HEK293 (cell line): ENCODE data around the gene LMTK2.
A peak's percentile ranks its signal among the peaks of the same experiment; 100 is the strongest.

ENCODE experiments used
- CTCF ChIA-PET: fragments of 350-600 bp; formaldehyde crosslinking; extraction: SDS; loops from one replicate; lab custom pipeline; 2021; ENCODE audit warnings: antibody characterized with exemption; lab: Yijun Ruan, JAX
- POLR2A ChIA-PET: fragments of 300-600 bp; formaldehyde crosslinking; extraction: SDS; loops from one replicate; lab custom pipeline; 2020; ENCODE audit warnings: antibody characterized with exemption, inconsistent platforms; lab: Yijun Ruan, JAX
- H3K27ac ChIP-seq: fragments of 200-500 bp; sonication (Bioruptor generic); 2 replicates; pipeline ENCODE4 v1.5.1; 2014; ENCODE audit warnings: low read depth, low read length, control low read depth, inconsistent platforms; ENCODE audit errors: extremely low read depth
- H3K36me3 ChIP-seq, 2 experiments: fragments of 200-500 bp in 1 of 2; sonication (Bioruptor generic) in 1 of 2; 1 replicate in 1 of 2; 2 replicates in 1 of 2; pipeline ENCODE4 v1.5.1; 2014 to 2017; ENCODE audit warnings: inconsistent platforms in 2 of 2, low read length in 2 of 2; ENCODE audit not compliant: control insufficient read depth in 2 of 2, insufficient read depth in 1 of 2
- H3K4me1 ChIP-seq: fragments of 200-500 bp; sonication (Bioruptor generic); 2 replicates; pipeline ENCODE4 v1.5.1; 2014; ENCODE audit warnings: mild to moderate bottlenecking, low read length, inconsistent platforms; ENCODE audit not compliant: control insufficient read depth, insufficient read depth
- H3K4me3 ChIP-seq: 2 replicates; pipeline ENCODE4 v1.5.1; 2011; ENCODE audit warnings: low read depth, mild to moderate bottlenecking, control low read depth, low read length, moderate library complexity
- H3K9me3 ChIP-seq: fragments of 200-500 bp; sonication (Bioruptor generic); 2 replicates; pipeline ENCODE4 v1.5.1; 2014; ENCODE audit warnings: low read depth, low read length, inconsistent platforms; ENCODE audit not compliant: control insufficient read depth, insufficient read depth
- EGR2 ChIP-seq: fragments of 450-650 bp; formaldehyde crosslinking; IDR thresholded peaks from 2 replicates; pipeline ENCODE4 v1.5.1; 2016; ENCODE audit warnings: low read depth, missing biosample characterization, missing genetic modification characterization
- GFI1B ChIP-seq: fragments of 450-650 bp; formaldehyde crosslinking; IDR thresholded peaks from 2 replicates; pipeline ENCODE4 v1.5.1; 2016; ENCODE audit warnings: missing biosample characterization, missing genetic modification characterization
- KLF8 ChIP-seq: fragments of 450-650 bp; formaldehyde crosslinking; IDR thresholded peaks from 2 replicates; pipeline ENCODE4 v1.5.1; 2016; ENCODE audit warnings: missing biosample characterization, missing genetic modification characterization
- OVOL3 ChIP-seq: fragments of 450-650 bp; formaldehyde crosslinking; IDR thresholded peaks from 2 replicates; pipeline ENCODE4 v1.5.1; 2016; ENCODE audit warnings: missing biosample characterization, missing genetic modification characterization
- TRIM28 ChIP-seq: IDR thresholded peaks from 2 replicates; pipeline ENCODE4 v1.6.1; 2011; ENCODE audit warnings: low read length, control low read depth, borderline replicate concordance
- ZEB2 ChIP-seq: fragments of 450-650 bp; formaldehyde crosslinking; IDR thresholded peaks from 2 replicates; pipeline ENCODE4 v1.5.1; 2016; ENCODE audit warnings: missing biosample characterization, missing genetic modification characterization
- ZNF19 ChIP-seq: fragments of 450-650 bp; formaldehyde crosslinking; IDR thresholded peaks from 2 replicates; pipeline ENCODE4; 2016; ENCODE audit warnings: missing biosample characterization, missing genetic modification characterization, low read depth
- ZNF324 ChIP-seq: fragments of 450-650 bp; formaldehyde crosslinking; IDR thresholded peaks from 2 replicates; pipeline ENCODE4 v1.5.1; 2016; ENCODE audit warnings: missing biosample characterization, missing genetic modification characterization
- ZNF473 ChIP-seq: fragments of 450-650 bp; formaldehyde crosslinking; IDR thresholded peaks from 2 replicates; pipeline ENCODE4 v1.5.1; 2017; ENCODE audit warnings: missing biosample characterization, missing genetic modification characterization
- ZNF513 ChIP-seq: fragments of 450-650 bp; IDR thresholded peaks from 2 replicates; pipeline ENCODE4 v1.5.1; 2018; ENCODE audit warnings: missing biosample characterization, missing genetic modification characterization
- ZNF677 ChIP-seq: fragments of 450-650 bp; IDR thresholded peaks from 2 replicates; pipeline ENCODE4 v1.5.0; 2018; ENCODE audit warnings: missing biosample characterization, mild to moderate bottlenecking, missing genetic modification characterization, moderate library complexity
- ZNF701 ChIP-seq: fragments of 450-650 bp; formaldehyde crosslinking; IDR thresholded peaks from 2 replicates; pipeline ENCODE4 v1.5.1; 2016; ENCODE audit warnings: missing biosample characterization, missing genetic modification characterization
- ZNF704 ChIP-seq: fragments of 450-650 bp; formaldehyde crosslinking; IDR thresholded peaks from 2 replicates; pipeline ENCODE4 v1.5.1; 2016; ENCODE audit warnings: missing biosample characterization, missing genetic modification characterization
- ZNF843 ChIP-seq: fragments of 450-650 bp; formaldehyde crosslinking; IDR thresholded peaks from 2 replicates; pipeline ENCODE4 v1.5.1; 2016; ENCODE audit warnings: missing biosample characterization, missing genetic modification characterization
- ZSCAN16 ChIP-seq: fragments of 450-650 bp; formaldehyde crosslinking; IDR thresholded peaks from 2 replicates; pipeline ENCODE4 v1.5.1; 2016; ENCODE audit warnings: missing biosample characterization, missing genetic modification characterization
- TF ChIP-seq, protein P1 (sequence below): fragments of 450-650 bp; formaldehyde crosslinking; conservative IDR thresholded peaks from 2 replicates; pipeline ENCODE4 v1.5.1; 2016; ENCODE audit warnings: low read depth, missing biosample characterization, missing genetic modification characterization
- TF ChIP-seq, protein P2 (sequence below): fragments of 450-650 bp; formaldehyde crosslinking; IDR thresholded peaks from 2 replicates; pipeline ENCODE4 v1.5.1; 2016; ENCODE audit warnings: missing biosample characterization, missing genetic modification characterization

Gene LMTK2

GRCh38 chr7:98130959-98131358 is 24.3 kb downstream of the LMTK2 start:
- H3K36me3 ChIP-seq: no peaks in the 10 kb centered on the region
- TF ChIP-seq, protein P1, sequence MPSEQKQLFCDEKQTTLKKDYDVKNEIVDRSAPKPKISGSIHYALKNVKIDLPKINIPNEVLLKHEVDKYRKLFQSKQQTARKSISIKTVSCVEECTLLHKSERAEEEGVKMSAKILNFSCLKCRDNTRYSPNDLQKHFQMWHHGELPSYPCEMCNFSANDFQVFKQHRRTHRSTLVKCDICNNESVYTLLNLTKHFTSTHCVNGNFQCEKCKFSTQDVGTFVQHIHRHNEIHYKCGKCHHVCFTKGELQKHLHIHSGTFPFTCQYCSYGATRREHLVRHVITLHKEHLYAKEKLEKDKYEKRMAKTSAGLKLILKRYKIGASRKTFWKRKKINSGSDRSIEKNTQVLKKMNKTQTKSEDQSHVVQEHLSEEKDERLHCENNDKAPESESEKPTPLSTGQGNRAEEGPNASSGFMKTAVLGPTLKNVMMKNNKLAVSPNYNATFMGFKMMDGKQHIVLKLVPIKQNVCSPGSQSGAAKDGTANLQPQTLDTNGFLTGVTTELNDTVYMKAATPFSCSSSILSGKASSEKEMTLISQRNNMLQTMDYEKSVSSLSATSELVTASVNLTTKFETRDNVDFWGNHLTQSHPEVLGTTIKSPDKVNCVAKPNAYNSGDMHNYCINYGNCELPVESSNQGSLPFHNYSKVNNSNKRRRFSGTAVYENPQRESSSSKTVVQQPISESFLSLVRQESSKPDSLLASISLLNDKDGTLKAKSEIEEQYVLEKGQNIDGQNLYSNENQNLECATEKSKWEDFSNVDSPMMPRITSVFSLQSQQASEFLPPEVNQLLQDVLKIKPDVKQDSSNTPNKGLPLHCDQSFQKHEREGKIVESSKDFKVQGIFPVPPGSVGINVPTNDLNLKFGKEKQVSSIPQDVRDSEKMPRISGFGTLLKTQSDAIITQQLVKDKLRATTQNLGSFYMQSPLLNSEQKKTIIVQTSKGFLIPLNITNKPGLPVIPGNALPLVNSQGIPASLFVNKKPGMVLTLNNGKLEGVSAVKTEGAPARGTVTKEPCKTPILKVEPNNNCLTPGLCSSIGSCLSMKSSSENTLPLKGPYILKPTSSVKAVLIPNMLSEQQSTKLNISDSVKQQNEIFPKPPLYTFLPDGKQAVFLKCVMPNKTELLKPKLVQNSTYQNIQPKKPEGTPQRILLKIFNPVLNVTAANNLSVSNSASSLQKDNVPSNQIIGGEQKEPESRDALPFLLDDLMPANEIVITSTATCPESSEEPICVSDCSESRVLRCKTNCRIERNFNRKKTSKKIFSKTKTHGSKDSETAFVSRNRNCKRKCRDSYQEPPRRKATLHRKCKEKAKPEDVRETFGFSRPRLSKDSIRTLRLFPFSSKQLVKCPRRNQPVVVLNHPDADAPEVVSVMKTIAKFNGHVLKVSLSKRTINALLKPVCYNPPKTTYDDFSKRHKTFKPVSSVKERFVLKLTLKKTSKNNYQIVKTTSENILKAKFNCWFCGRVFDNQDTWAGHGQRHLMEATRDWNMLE (tag by site-specific recombination): no peak
- 0 out of 2 replicates have a peak, but pooled peaks have one; percentile 10 for TF ChIP-seq EGR2 (tag by site-specific recombination)
- H3K27ac ChIP-seq: no peak overlapping the region
- peaks cover 16% of the 10 kb centered on the region for H3K4me1 ChIP-seq
- POLR2A ChIA-PET: no interaction called here
- CTCF ChIA-PET: interaction anchor here (1.3 kb wide), 1 partner anchor 37 kb away, joined by 3 read pairs; no protein-coding TSS in a partner anchor
- H3K4me3 ChIP-seq: no peak overlapping the region
- no peaks in the 10 kb centered on the region for H3K9me3 ChIP-seq

DNA sequence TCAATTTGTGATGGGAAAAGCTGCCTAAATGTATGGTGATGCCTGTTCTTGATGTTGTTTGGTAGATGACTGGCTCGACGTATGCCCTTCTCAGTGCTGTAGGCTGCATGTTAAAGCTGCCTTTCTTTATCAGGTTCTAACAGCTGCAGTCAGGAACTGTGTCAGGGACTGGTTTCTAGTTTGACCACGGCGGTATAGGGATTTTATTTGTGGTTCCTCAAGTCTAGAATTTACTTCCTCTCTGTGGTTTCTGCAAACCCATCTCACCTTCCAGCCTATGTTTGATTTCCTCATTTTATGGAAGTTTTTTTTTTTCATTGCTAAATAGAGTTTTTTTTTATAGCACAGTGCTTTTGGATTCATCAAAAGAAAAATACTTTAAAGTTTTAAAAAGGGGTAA is 26.5 kb downstream of the LMTK2 start:
- no peak overlapping the region for H3K27ac ChIP-seq
- peaks cover 16% of the 10 kb centered on the region for H3K4me1 ChIP-seq
- H3K36me3 ChIP-seq: peaks cover 0 to 6% of the 10 kb centered on the region in 2 experiments; a peak in 1 of 3 replicates

More for the DNA sequence above, 26.5 kb downstream of the LMTK2 start:
- POLR2A ChIA-PET: interaction anchor here (1.2 kb wide), 1 partner anchor 25 kb away, joined by 3 read pairs; no protein-coding TSS in a partner anchor
- no peaks in the 10 kb centered on the region for H3K9me3 ChIP-seq
- CTCF ChIA-PET: interaction anchor here (0.7 to 2.1 kb wide), 4 partner anchors 10 to 36 kb away, joined by 4 to 16 read pairs (median 6); no protein-coding TSS in a partner anchor
- no peak overlapping the region for H3K4me3 ChIP-seq
- TF ChIP-seq ZNF19: no peak
- no peak for TF ChIP-seq ZNF701 (tag by site-specific recombination)
- TF ChIP-seq OVOL3 (tag by site-specific recombination): no peak
- TF ChIP-seq ZEB2 (tag by site-specific recombination): no peak
- no peak for TF ChIP-seq ZNF704 (tag by site-specific recombination)
- TF ChIP-seq TRIM28: no peak
- no peak for TF ChIP-seq ZNF513
- TF ChIP-seq ZNF843 (tag by site-specific recombination): no peak
- no peak for TF ChIP-seq GFI1B (tag by site-specific recombination)
- no peak for TF ChIP-seq ZNF677 (tag by site-specific recombination)
- TF ChIP-seq ZSCAN16 (tag by site-specific recombination): no peak
- TF ChIP-seq ZNF473: no peak
- no peak for TF ChIP-seq ZNF324 (tag by site-specific recombination)
- TF ChIP-seq, protein P2, sequence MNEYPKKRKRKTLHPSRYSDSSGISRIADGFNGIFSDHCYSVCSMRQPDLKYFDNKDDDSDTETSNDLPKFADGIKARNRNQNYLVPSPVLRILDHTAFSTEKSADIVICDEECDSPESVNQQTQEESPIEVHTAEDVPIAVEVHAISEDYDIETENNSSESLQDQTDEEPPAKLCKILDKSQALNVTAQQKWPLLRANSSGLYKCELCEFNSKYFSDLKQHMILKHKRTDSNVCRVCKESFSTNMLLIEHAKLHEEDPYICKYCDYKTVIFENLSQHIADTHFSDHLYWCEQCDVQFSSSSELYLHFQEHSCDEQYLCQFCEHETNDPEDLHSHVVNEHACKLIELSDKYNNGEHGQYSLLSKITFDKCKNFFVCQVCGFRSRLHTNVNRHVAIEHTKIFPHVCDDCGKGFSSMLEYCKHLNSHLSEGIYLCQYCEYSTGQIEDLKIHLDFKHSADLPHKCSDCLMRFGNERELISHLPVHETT (tag by site-specific recombination): no peak
- TF ChIP-seq KLF8: no peak
- TF ChIP-seq, all 188 proteins: peak for 0
